ENCODE results near the gene STXBP5.

STXBP5 gene

DNA sequence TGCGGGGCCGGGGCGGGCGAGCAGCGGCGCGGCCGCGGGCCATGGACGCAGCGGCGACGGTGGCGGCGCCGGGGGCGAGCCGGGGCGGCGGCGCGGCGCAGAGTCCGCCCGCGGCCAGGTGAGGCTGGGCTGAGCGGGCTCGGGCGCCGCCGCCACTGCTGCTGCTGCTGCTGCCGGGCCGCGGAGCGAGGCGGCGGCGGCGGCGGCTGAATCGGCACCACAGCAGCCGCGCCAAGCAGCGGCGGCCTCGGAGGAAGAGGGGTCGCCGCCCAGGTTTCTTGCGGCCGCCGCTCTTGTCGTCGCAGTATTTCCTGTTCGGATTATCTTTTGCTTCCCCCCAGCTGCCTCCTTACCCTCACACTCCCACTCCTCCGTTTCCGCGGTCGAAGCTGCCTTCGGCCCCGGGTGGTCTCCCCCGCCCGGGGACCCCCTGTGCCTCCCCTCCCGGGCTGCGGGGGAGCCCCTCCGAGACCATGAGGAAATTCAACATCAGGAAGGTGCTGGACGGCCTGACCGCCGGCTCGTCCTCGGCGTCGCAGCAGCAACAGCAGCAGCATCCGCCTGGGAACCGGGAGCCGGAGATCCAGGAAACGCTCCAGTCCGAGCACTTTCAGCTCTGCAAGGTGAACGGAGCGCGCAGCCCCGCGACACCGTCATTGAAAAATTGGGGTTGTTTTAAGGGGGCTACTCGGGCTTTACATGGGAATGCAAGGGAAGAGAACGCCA is at the start of gene STXBP5:
TSS of gene STXBP5 (plus strand) at position 358 of the 726 bp plus-strand sequence. CDS start at position 474, 116 bp downstream.
- peak in 2 of 3 donors; percentile 18 to 28 for DNase-seq (ENCODE audit: low read depth in 2 of 3, low spot score in 1 of 3)

DNA sequence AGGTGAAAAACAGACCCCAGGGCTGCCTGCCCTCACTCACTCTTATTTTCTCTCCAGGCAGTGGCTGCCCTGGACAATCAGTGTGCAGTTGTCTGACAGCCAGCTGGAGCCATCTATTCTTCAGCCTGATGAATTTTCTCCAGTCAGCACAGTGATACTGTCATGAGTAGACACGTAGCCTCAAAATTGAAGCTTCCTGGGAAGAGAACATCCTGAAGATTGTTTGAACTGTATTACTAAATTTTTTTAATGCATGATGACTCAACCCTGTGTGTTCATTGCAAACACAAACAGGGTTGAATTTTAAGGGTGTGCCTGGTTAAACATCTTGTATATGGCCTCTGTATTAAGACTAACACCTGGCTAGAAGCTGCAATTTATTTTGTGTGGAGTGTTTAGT is 49.8 kb upstream of the STXBP5 start:
- DNase-seq (ENCODE audit: low read depth in 2 of 3, low spot score in 1 of 3), result no peak

DNA sequence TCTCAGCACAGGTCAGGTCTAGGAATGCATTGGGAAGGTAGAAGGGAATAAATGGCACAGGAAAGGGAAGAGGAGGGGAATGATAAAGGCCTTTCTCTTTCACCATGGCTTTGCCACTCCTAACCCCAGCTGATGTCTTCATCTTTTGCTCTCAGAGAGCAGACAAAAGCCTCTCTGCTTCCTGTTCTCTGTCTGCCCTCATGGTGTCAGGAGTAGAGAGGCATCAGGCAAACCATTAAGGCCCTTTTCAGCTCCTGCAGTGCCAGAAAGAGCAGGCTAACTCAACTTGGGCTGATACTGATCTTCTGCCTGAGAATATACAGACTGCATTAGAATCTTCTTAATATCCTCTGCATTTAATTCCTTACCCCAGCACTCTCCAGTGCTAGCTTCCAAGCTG is 48.0 kb upstream of the STXBP5 start:
- DNase-seq (ENCODE audit: low read depth in 2 of 3, low spot score in 1 of 3), result no peak

DNA sequence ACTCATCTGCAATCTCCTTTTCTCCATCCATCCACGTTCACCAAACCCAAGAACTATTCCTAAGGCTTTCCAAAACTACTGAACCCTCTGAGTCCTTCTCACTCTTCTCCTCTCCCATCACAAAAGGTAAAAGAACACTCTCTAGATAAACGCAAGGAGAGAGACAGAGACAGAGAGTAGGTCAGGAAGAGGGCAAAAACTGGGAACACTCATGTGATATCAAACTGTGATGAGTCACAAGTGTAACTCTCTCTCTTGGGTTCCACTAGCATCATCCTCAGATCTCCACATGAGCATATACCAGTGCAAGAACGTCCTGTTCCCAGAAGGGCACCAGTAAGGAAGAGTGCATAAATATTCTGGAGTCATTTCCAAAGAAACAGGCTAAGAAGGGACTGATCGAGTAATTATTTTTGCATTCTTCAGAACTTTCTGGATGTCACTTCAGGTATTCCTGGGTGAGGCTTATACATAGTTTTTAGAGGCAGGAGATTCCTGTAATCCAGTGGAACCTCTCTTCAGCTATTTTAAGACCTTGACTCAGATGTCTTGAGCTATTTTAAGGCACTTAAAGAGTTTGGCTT is 47.3 kb upstream of the STXBP5 start:
- no peak for DNase-seq (ENCODE audit: low read depth in 2 of 3, low spot score in 1 of 3)

DNA sequence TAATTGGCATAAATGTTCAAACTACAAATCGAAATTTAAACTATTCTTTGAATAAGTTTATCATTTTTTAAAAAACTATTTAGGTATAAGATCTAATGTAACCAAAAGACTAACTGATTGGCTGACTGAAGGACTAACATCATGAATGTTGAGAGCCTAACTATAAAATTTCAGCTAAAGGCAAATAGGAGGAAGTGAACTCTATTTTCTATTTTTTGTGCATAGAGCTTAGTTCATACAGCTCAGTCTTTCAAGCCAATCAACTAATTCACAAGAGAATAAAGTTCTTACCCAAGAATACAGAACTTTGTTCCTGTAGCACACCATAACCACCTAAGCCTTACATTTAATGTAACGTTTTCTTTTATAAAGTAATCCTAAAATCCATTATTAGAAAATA is 46.3 kb upstream of the STXBP5 start:
- DNase-seq (ENCODE audit: low read depth in 2 of 3, low spot score in 1 of 3), result no peak

DNA sequence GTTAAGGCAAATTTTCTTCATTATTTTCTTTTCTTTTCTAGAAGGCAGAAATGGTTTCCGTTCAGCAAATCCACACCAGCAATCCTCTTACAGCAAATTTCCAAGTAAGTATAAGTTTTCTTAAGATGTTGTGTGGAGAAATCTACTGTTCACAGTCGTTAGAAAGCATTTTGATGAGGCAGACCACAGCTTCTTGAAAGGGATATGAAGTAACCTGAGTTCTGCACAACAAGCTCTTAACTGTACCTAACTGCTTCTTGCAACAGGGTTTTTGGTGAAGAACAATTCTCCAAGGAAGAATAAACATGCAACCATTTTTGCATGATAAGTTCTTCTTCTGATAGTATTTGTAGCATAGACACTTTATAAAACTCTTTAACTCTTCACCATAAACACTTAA is 45.3 kb upstream of the STXBP5 start:
- no peak for DNase-seq (ENCODE audit: low read depth in 2 of 3, low spot score in 1 of 3)

DNA sequence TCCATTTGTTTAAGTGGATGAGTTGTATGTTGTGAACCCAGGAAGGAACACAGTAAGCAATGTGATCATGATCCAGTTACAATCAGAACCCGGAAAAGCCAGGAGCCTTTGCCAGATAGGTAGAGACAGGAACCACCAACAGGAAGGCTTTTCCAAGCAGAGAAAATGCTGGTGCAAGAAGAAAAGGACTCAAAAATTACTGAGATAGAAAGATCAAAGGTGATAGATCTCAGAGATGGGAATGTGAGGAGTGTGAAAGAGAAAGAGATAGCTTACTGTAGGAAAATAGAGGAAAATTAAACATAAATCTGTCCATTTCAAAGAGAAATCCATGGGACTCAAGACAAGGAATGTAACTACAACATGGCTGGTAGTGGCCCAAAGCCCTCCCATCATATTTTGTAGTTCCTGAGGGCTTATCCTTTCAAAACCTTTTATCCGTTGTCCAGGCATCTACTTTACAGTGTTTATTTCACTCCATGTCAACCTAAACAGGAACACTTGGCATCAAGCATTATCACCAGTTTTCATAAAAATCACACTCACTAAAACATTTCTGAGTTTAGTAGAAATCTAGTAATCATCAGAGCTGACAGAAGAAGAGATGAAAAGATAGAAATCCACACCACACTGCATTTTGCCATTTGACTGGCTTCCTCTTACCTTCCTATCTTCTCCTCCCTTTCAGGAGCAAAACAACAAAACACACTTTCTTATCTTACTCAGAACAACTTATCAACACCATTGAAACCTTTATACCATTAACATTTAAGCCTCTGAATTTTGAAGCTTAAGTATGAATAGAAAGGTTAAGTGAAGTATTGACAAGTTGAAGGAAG is 44.5 kb upstream of the STXBP5 start:
- DNase-seq (ENCODE audit: low read depth in 2 of 3, low spot score in 1 of 3), result no peak

DNA sequence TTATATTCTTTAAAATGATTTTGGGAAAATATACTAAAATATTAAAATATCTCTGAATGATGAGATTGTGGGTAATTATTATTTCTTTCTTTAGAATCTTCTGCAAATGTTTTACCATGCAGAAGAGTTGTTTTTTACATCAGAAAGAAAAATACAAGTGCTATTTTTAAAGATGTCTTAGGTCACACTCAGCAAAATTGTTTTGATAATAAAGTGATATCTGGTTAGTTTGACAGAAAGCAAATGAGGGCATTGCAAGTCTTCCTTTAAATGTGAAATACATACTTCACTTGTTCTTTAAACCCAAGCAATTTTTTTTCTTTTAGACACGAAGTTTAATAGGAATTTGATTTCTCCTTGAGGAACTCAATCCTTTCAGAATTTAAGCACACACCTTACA is 43.6 kb upstream of the STXBP5 start:
- DNase-seq (ENCODE audit: low read depth in 2 of 3, low spot score in 1 of 3), result no peak

DNA sequence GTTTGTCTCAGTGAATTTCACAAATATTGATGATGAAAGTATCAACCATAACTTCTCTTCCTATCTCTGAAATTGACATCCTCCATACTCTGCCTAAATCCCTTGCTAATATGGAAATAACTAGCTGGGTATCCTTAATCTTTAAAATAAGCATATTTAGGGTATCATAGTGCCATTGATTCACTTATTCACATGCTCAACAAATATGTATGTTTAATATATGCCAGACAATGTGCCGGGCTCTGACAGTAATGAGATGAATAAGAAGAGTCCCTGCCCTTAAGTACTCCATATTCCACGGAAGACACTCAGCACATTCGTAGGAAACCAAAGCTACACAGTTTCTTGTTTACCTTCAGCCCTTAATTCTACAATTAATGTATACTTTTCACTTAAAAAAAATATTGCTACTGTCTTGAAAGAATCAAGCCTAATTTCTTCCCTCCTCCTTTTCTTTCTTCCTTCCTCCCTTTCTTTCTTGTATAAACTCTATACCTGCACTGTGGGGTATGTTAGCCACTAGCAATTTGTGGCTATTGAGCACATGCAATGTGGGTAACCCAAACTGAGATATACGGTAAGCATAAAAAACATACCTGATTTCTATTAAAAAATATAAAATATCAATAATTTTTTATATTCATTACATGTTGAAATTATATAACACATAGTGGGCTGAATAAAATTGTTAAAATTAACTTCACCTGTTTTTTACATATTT is 42.8 kb upstream of the STXBP5 start:
- no peak for DNase-seq (ENCODE audit: low read depth in 2 of 3, low spot score in 1 of 3)

DNA sequence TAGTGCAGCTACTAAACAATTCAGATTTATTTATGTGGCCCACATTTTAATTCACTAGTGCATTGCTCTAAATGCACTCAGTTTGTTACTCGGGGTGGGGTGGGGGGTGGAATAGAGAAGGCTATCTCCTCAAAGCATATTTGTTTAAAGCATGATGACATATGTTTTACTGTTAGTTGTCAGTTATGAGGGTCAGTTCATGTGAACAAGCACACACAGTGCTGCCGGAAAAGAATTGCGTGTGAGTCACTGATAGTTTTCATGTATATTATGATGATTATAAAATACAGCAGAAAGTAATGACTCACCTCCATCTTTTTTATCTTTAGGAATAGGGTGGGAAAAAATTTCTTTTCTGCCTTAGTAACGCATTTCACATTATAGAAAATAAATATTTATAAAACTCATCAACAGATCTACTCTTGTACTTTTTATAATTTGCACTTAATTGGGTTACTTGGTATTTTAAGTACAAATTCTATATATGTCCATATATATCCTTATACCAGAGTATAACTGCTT is 42.2 kb upstream of the STXBP5 start:
- no peak for DNase-seq (ENCODE audit: low read depth in 2 of 3, low spot score in 1 of 3)

DNA sequence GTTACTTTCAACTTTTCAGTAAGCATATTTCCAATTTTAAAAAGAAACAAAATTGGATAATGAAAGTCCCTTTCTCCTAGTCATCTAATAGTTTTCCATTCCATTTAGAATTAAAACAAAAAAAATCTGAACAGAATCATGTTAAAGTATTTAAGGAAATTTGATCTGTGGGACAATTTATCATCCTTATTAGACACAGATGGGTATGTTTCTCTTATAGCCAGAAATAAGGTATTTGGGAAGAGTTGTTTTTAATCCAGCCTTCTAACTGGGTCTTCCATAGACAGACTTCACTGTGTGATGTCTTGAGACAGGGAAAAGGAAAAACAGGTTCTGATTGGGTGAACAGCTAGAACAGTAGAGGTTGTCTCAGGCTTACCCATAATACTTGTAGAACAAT is 39.5 kb upstream of the STXBP5 start:
- no peak for DNase-seq (ENCODE audit: low read depth in 2 of 3, low spot score in 1 of 3)

DNA sequence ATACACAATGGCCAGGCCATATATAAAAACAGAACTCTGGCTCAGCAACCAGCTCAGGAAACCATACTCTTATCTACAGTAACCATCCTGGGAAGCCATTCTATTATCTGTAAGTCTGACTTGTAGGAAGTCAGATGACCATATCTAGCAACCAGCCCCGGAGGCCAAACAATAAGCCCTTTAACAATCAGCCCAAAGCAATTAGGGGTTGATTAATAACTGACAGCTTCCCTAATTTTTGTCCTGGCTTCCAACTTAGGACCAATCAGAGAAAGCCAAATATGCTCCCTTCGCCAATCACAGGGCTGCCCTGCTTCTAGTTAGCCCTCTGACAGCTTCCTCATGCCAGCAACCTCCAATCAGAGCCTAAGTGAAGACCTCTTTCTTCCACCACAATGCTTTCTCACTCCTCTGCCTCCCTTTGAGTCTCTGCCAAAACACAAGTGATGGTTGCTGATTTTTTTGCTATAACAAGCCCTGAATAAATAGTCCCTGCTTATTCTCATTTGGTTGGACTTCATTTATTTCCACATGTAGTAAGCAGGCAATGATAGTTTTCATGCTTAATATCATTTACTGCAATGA is 37.8 kb upstream of the STXBP5 start:
- no peak for DNase-seq (ENCODE audit: low read depth in 2 of 3, low spot score in 1 of 3)

DNA sequence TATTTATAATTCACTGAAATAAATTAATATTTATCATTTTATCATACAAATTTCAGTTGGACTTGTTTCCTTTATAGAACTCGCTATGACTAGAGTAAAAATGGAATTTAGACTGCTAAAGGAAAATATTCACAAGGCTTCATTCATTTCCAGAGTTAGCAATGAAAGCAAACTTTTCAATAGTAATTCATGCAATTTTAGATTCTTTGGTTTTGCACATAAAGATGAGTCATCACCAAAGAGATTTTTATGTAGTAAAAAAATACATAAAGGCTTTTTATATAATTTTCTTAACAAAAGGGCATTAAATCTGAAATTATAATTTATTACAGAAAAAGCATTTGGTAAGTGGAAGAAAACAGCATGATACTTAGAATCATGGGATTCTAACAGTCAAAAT is 37.2 kb upstream of the STXBP5 start:
- no peak for DNase-seq (ENCODE audit: low read depth in 2 of 3, low spot score in 1 of 3)

DNA sequence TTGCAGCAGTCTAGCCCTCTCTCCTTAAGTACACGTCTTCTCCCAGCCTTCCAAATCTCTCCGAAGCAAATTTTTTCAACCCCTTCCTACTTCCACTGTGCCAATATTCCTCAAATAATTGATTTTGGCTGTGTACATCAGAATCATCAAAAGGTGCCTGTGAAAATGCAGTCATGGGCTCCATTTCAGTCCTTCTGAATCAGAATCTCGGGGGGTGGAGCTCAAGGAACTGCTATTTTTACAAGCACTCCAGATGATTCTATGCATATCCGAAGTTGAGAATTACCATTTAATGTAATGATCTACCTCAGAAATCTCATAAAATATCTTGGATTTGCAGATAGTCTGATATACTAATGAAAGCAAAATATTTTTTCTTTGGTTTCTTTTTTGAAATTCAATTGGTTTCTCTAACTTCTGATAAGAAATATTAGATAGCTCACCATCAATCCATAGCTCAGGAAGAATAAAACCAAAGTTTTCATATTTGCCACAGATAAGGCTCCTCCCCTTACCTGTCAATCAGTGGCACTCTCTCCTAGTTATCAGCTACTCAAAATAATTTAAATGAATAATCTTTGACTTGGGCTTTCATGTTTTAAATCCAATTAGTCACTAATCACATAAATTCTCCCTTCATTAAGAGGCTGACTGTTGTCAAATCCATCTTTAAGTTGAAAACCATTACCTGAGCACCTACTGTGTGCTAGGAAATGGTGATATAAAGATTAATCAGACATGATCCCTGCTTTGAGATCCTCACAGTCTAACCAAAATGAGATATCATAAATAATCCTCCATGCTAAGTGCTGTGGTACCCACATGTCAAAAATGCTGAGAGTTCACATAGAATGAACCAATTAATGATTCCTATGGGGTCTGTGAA is 36.4 kb upstream of the STXBP5 start:
- no peak for DNase-seq (ENCODE audit: low read depth in 2 of 3, low spot score in 1 of 3)

DNA sequence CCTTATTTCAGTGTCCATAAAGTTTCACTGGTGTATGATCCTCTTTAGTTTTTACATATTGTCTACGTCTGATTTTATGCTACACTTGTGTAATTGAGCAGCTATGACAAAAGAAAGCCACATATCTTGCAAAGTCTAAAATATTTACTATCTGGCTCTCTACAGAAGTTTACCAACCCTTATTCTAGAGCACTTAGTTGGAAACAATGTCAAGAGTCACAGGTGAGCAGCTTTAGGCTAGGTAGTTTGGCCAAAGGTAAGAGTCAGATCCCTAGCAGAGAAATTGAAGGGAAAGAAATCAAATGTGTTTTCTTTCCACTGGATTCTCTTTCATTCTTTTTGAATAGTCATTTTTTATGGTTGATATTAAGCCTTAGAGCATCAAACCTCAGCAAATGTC is 34.7 kb upstream of the STXBP5 start:
- DNase-seq (ENCODE audit: low read depth in 2 of 3, low spot score in 1 of 3), result no peak

DNA sequence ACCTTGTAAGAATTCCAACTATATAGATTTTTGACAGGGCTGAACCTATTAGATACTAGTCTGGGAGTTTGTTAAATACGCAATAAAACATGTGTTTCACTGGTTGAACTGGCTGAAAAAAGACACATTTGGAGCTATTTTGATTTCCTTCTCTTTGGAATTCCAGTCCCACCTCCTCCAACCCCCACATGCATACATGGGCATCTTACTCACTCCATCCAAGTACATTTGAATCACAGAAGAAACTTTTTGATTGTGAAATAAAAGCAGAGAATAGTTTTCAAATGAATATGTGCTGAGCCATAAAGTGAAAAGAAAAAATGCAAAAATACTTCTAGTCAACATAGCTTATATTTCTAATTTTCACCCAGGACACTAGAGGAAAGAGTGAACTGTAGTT is 33.9 kb upstream of the STXBP5 start:
- no peak for DNase-seq (ENCODE audit: low read depth in 2 of 3, low spot score in 1 of 3)

DNA sequence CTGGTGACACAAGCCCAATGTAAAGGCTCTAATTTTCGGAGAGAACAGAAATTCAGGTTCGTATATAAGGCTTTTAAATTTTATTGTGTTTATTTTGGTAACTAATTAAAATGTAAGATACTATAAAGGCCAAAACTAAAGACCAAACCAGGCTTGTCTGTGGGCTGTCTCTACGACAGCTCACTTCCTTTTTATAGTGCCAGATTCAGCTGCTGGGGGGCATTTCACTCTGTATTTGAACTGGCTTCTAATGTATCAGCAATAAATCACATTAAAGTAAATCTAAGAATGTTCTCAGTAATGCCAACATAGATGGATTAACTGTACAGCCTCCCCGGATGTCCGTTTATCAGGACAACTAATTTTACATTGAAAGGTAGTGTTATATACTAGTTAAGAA is 31.1 kb upstream of the STXBP5 start:
- no peak for DNase-seq (ENCODE audit: low read depth in 2 of 3, low spot score in 1 of 3)

DNA sequence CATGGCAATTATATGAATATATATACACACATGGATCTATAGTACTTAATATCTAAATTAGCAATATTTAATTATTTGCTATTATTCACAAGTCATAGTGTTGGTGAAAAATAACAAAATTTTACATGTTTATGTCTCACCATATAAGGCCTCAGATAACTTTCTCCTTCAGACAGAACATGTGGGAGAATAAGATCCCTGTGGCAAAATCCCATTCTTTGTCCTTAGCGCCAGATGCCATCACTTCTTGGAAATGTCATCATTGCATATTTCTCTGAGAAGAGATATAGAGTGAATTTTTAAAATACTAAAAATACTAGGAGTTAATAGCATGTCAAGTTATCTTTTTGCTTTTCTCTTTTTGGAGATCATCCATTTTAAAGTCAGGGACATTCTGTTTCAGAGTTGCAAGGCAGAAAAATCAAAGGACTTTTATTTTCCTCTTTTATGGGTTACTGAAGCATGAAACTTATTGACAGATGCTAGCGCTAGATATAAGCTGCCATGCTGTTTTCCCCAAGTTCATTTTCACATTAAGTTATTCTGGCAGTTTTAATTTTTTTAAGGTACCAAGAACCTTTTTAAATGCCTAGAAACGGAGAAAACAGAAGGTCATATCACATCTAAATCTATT is 30.4 kb upstream of the STXBP5 start:
- no peak for DNase-seq (ENCODE audit: low read depth in 2 of 3, low spot score in 1 of 3)

DNA sequence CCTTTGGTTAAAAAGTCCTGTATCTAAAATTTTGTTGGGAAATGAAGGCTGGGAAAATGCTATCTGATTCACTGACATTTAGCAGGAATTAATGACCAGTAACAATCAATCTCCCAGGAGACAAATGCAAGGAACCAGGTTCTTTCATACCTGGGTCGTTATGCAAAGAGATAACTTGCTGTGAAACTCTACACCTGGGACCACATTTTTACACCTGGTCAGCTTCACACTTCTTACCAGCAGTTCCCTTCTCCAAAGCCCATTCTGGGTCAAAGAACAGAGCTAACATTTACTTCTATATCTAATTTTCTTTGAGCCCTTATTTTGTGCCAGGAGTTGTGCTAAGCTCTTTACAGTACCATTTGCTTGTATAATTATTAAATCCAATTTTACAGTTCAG is 27.4 kb upstream of the STXBP5 start:
- no peak for DNase-seq (ENCODE audit: low read depth in 2 of 3, low spot score in 1 of 3)

DNA sequence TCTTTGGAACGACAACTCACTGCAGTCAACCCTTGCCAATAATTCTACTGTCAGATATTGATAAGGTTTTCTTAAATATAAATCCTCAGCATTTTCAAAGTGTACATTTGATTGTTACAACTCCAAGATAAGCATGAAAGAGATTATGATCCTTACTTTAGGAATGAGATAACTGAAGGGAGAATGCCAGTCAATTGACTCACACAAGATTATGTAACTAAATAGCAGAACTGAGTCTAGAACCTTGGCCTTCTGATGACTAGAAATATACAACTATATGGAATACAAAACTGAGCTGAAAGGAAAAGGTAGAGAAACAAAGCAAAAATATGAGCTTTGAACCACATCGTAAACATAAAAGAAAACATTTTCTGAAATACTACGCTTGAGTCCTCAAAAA is 26.9 kb upstream of the STXBP5 start:
- no peak for DNase-seq (ENCODE audit: low read depth in 2 of 3, low spot score in 1 of 3)

Measured in stimulated activated CD4-positive, alpha-beta T cell treated with anti-CD3 and anti-CD28 coated beads, Interleukin-12 subunit alpha, Interleukin-12 subunit beta, amount 100 ng/mL, for 48 hours (primary cell).